ENCODE data around the gene TNS4. TPM values are rescaled to one million over a fixed set of nuclear protein-coding genes. Genes with fewer than 3 reads are reported as not detected.
A peak's percentile ranks its signal among the peaks of the same experiment; 100 is the strongest.

The TNS4 gene
- total and polyA plus RNA-seq, 2 of the 4 experiments (the other 2 are of a cell fraction) = not detected

DNA sequence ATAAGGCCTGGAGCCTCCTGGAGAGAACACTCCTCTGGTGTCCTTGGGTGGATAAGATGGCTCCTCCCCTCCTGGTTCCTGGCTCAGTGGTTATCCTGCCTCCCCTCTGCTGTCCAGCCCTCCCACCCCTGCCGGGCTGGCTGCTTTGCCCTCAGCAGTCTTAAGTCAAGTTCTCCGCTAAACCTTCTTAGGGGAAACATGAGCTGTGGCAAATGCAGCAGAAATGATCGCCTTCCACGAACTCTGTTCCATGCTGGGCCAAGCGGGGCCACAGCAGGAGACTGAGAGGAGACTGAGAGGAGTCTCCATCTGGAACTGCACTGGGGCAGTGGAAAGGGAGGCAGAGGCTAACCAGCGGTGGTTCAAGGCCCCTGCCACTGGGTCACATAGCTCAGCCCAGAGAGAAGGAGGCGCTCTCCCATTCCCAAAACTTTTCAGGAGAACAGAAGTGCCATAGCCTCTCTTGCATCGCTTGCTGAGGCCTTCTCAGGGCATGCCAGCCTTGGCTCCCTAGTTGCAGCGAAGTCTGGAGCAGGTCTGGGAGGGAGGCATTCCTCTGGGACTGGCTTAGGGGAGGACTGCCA lies 26.9 kb downstream of the TNS4 start (continued):
- TF ChIP-seq RFX5 (IDR thresholded peaks at IDR 0.05; ENCODE audit: low read depth, low read length) = no peak
- TF ChIP-seq MAZ (IDR thresholded peaks at IDR 0.05; ENCODE audit: borderline replicate concordance, low read depth, low read length) = no peak
- TF ChIP-seq BHLHE40 (IDR thresholded peaks at IDR 0.05; ENCODE audit: low read depth, low read length) = no peak
- no peak for TF ChIP-seq MXI1 (IDR thresholded peaks at IDR 0.05; ENCODE audit: borderline replicate concordance, low read depth, low read length)

- Histone ChIP-seq H3K14ac (replicated peaks; ENCODE audit: low read depth, low read length) (no peak overlapping the region; the same call in 1 of the 2 replicates), H2BK20ac (ENCODE audit: low read depth, low read length) (peak overlapping the region; percentile 45; the same call in 1 of the 2 replicates), H4K5ac (ENCODE audit: low read depth, low read length) (0 out of 2 replicates have a peak overlapping the region, but pooled peaks have one; percentile 32), H2BK15ac (ENCODE audit: low read depth, low read length) (peak overlapping the region; percentile 25; the same call in 1 of the 3 replicates), H3K9me1 (ENCODE audit: insufficient read depth, low read length) (peaks cover 20% of the 10 kb centered on the region), H2BK120ac (ENCODE audit: low read depth, low read length) (peak overlapping the region; percentile 47; the same call in 1 of the 2 replicates), H3K18ac (ENCODE audit: low read depth, low read length) (no peak overlapping the region; the same call in 1 of the 2 replicates), H2BK5ac (ENCODE audit: low read depth, low read length, poor library complexity, severe bottlenecking) (no peak overlapping the region), H4K91ac (ENCODE audit: insufficient read depth, low read depth, low read length) (peak overlapping the region; percentile 62; the same call in 1 of the 2 replicates), H4K8ac (ENCODE audit: low read depth in 2 of 2, low read length in 2 of 2) (no peak overlapping the region; a peak in 2 of 4 replicates), H3K36me3 (ENCODE audit: control insufficient read depth, insufficient read depth, low read length) (no peaks in the 10 kb centered on the region), H2AK9ac (replicated peaks; ENCODE audit: low read depth, low read length, poor library complexity) (no peak overlapping the region), H3K4me2 (ENCODE audit: low read depth, low read length) (no peak overlapping the region), H2AK5ac (ENCODE audit: low read depth, low read length) (peak overlapping the region; percentile 75), H2AFZ (replicated peaks; ENCODE audit: low read length, poor library complexity) (no peak overlapping the region), H3K27ac (ENCODE audit: insufficient read depth, low read length) (peak overlapping the region; percentile 19; the same call in 1 of the 2 replicates), H3K9me3 (ENCODE audit: control insufficient read depth, insufficient read depth, low read length) (no peaks in the 10 kb centered on the region), H3K4me3 (ENCODE audit: insufficient read depth, low read depth, low read length) (no peak overlapping the region), H3K9ac (ENCODE audit: low read depth, low read length) (no peak overlapping the region), H3K27me3 (ENCODE audit: control insufficient read depth, insufficient read depth, low read length) (no peaks in the 10 kb centered on the region), H3K4ac (ENCODE audit: low read depth, low read length) (peak overlapping the region; percentile 71), H3K79me1 (ENCODE audit: low read depth in 1 of 2, low read length in 2 of 2) (peaks cover 0 to 19% of the 10 kb centered on the region in 2 experiments; a peak in 2 of 4 replicates), H4K20me1 (ENCODE audit: insufficient read depth, low read length) (no peaks in the 10 kb centered on the region), H3K23ac (ENCODE audit: low read depth, low read length) (no peak overlapping the region), H3K4me1 (ENCODE audit: control insufficient read depth, insufficient read depth, low read length) (peaks cover 25% of the 10 kb centered on the region), H3K56ac (ENCODE audit: extremely low read depth, insufficient read depth, low read length) (no peak overlapping the region)
- dilution Hi-C loops (cut with HindIII; ENCODE audit: low sequenced_read_pairs, unreplicated experiment) (no loop called here), intact Hi-C loops (cut with micrococcal nuclease) (no loop called here), in situ Hi-C loops (cut with MboI; ENCODE audit: low sequenced_read_pairs) (no loop called here)
- ATAC-seq (ENCODE audit: low read depth) (no peak), DNase-seq (no peak)
- CTCF ChIA-PET = no interaction called here
- BruUV-seq (replicated peaks) = no TSS peak
- POLR2A ChIA-PET (ENCODE audit: unreplicated experiment) = no interaction called here
- 71% methylated on average over 5 of the region's 16 CpGs; no CpG with 5 or more reads in 1 of the 2 experiments for WGBS, 2 experiments (ENCODE audit: extremely low coverage in 2 of 2, insufficient read length in 1 of 2)
- 0 out of 2 replicates have a peak, but pooled peaks have one; percentile 30 for TF ChIP-seq POLR2A (IDR thresholded peaks at IDR 0.05; ENCODE audit: low read depth, low read length)
- TF ChIP-seq, protein P1, sequence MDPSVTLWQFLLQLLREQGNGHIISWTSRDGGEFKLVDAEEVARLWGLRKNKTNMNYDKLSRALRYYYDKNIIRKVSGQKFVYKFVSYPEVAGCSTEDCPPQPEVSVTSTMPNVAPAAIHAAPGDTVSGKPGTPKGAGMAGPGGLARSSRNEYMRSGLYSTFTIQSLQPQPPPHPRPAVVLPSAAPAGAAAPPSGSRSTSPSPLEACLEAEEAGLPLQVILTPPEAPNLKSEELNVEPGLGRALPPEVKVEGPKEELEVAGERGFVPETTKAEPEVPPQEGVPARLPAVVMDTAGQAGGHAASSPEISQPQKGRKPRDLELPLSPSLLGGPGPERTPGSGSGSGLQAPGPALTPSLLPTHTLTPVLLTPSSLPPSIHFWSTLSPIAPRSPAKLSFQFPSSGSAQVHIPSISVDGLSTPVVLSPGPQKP (IDR thresholded peaks at IDR 0.05; ENCODE audit: borderline replicate concordance, low read depth, low read length) = no peak
Observed at GRCh38 chr17:40473573-40474365, 27.7 kb downstream of the TNS4 start.
